HEK293T (cell line): ENCODE data around the gene ALK.

Experiments used
- CTCF ChIA-PET: fragments of 350-600 bp; formaldehyde crosslinking; extraction: SDS; loops from one replicate; lab custom pipeline; 2021; ENCODE audit warnings: antibody characterized with exemption, inconsistent platforms; lab: Yijun Ruan, JAX
- POLR2A ChIA-PET: fragments of 350-600 bp; formaldehyde crosslinking; extraction: SDS; loops from one replicate; lab custom pipeline; 2020; ENCODE audit warnings: antibody characterized with exemption, inconsistent platforms; lab: Yijun Ruan, JAX
- DNase-seq: peaks from one replicate; pipeline ENCODE4 v3.0.0; 2012; ENCODE audit warnings: mixed read lengths; ENCODE audit errors: extremely low spot score
- ARNT ChIP-seq: fragments of 450-650 bp; IDR thresholded peaks from 2 replicates; pipeline ENCODE4 v1.6.1; 2017; ENCODE audit warnings: mild to moderate bottlenecking
- BHLHE40 ChIP-seq: fragments of 450-650 bp; IDR thresholded peaks from 2 replicates; pipeline ENCODE4 v1.6.1; 2016; ENCODE audit warnings: mild to moderate bottlenecking, moderate library complexity, borderline replicate concordance
- CTBP1 ChIP-seq: fragments of 450-650 bp; IDR thresholded peaks from 2 replicates; pipeline ENCODE4 v1.6.1; 2016; ENCODE audit warnings: borderline replicate concordance
- ELF4 ChIP-seq: fragments of 450-650 bp; IDR thresholded peaks from 2 replicates; pipeline ENCODE4 v1.6.1; 2017; ENCODE audit warnings: antibody characterized with exemption
- FOXA1 ChIP-seq: fragments of 450-650 bp; IDR thresholded peaks from 2 replicates; pipeline ENCODE4 v1.6.1; 2016; ENCODE audit warnings: mild to moderate bottlenecking
- FOXK2 ChIP-seq: fragments of 450-650 bp; IDR thresholded peaks from 2 replicates; pipeline ENCODE4 v1.6.1; 2016; ENCODE audit warnings: mild to moderate bottlenecking
- FOXM1 ChIP-seq: fragments of 450-650 bp; IDR thresholded peaks from 2 replicates; pipeline ENCODE4 v1.6.1; 2017; ENCODE audit warnings: mild to moderate bottlenecking, borderline replicate concordance
- HDGF ChIP-seq: fragments of 450-650 bp; IDR thresholded peaks from 2 replicates; pipeline ENCODE4 v1.6.1; 2017; ENCODE audit warnings: antibody characterized with exemption, borderline replicate concordance
- L3MBTL2 ChIP-seq: fragments of 450-650 bp; conservative IDR thresholded peaks from 2 replicates; pipeline ENCODE4 v1.6.1; 2016; ENCODE audit warnings: mild to moderate bottlenecking
- LEF1 ChIP-seq: fragments of 450-650 bp; IDR thresholded peaks from 2 replicates; pipeline ENCODE4 v1.6.1; 2017; ENCODE audit warnings: mild to moderate bottlenecking, borderline replicate concordance
- NFRKB ChIP-seq: fragments of 450-650 bp; IDR thresholded peaks from 2 replicates; pipeline ENCODE4 v1.6.1; 2016; ENCODE audit warnings: mild to moderate bottlenecking, moderate library complexity
- SP1 ChIP-seq: fragments of 450-650 bp; IDR thresholded peaks from 2 replicates; pipeline ENCODE4 v1.6.1; 2017
- SUZ12 ChIP-seq: fragments of 450-650 bp; IDR thresholded peaks from 2 replicates; pipeline ENCODE4 v1.6.1; 2016; ENCODE audit warnings: mild to moderate bottlenecking
- TARDBP ChIP-seq: fragments of 450-650 bp; IDR thresholded peaks from 2 replicates; pipeline ENCODE4 v1.6.1; 2016
- ZNF384 ChIP-seq: fragments of 450-650 bp; IDR thresholded peaks from 2 replicates; pipeline ENCODE4 v1.6.1; 2016
- TF ChIP-seq, protein P1 (sequence below): fragments of 450-650 bp; IDR thresholded peaks from 2 replicates; pipeline ENCODE4 v1.6.1; 2016

ALK gene

DNA sequence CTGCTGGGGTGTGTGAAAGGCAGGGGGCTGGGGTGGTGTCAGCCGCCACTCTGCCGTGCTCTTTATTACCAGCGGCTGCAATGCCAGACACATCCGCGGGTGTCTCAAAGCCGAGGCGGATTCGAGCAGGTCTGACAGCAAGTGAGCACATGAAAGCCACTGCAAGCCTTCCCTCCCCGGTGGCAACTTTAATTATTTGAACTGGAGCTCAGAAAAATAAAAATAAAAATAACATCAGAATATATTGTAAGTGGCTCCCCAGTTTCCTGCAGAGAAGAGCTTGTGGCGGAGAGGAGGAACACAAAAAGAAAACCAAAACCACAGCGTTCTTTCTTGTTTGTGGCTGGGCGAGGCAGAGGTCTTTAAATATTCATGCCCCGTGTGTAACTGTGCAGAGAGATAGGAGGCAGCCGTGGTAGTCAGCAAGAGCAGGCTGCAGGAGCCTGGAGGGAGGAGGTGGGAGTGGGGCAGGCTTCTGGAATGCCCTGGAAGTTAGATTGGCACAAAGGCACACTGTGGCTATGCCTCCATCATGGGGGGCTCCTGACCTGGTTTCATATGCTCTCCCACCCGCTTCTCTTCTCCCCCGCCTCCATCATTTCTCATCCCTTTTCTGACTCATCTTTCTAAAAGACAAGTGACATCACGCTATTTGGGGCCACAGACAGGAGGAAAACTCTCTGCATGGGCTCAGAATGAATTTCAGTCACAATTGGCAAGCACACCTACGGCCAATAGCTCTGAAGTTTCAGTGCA lies 606.4 kb downstream of the ALK start:
- DNase-seq = peak; percentile 42
- TF ChIP-seq SUZ12 (no peak), FOXA1 (no peak), L3MBTL2 (no peak), TARDBP (no peak), HDGF (no peak), BHLHE40 (no peak), SP1 (no peak), FOXK2 (no peak), ELF4 (no peak), LEF1 (no peak), ZNF384 (no peak), FOXM1 (no peak), CTBP1 (no peak), NFRKB (no peak), ARNT (no peak)
- TF ChIP-seq, protein P1, sequence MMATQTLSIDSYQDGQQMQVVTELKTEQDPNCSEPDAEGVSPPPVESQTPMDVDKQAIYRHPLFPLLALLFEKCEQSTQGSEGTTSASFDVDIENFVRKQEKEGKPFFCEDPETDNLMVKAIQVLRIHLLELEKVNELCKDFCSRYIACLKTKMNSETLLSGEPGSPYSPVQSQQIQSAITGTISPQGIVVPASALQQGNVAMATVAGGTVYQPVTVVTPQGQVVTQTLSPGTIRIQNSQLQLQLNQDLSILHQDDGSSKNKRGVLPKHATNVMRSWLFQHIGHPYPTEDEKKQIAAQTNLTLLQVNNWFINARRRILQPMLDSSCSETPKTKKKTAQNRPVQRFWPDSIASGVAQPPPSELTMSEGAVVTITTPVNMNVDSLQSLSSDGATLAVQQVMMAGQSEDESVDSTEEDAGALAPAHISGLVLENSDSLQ = no peak
- ChIA-PET POLR2A (no interaction called here), CTCF (no interaction called here)

DNA sequence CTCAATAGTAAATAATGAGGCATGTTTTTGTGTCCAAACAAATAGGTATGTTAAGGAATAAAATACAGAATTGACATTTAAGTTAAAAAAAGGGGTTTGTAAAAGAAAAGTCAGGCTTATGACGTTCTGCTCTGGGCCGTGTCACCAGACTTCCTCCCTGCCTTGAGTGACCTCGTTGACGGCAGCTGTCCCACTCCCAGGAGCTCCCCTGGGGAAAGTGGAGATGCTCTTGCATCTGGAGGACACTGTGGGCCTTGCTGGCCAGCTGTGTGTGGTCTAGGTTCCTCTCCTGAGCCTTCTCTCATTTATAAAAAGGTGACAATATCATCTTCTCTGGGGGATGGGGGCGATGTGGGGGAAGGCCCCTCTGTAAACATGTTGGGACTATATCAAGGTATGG lies 609.9 kb downstream of the ALK start:
- CTCF ChIA-PET = interaction anchor here (0.8 kb wide), 1 partner anchor 246 kb away, joined by 4 read pairs; no protein-coding TSS in a partner anchor
- DNase-seq = no peak
- POLR2A ChIA-PET = no interaction called here
- TF ChIP-seq LEF1 (no peak), HDGF (no peak), CTBP1 (no peak), FOXK2 (no peak), FOXA1 (no peak), FOXM1 (no peak), TARDBP (no peak), SUZ12 (no peak)
- TF ChIP-seq, protein P1 = no peak

DNA sequence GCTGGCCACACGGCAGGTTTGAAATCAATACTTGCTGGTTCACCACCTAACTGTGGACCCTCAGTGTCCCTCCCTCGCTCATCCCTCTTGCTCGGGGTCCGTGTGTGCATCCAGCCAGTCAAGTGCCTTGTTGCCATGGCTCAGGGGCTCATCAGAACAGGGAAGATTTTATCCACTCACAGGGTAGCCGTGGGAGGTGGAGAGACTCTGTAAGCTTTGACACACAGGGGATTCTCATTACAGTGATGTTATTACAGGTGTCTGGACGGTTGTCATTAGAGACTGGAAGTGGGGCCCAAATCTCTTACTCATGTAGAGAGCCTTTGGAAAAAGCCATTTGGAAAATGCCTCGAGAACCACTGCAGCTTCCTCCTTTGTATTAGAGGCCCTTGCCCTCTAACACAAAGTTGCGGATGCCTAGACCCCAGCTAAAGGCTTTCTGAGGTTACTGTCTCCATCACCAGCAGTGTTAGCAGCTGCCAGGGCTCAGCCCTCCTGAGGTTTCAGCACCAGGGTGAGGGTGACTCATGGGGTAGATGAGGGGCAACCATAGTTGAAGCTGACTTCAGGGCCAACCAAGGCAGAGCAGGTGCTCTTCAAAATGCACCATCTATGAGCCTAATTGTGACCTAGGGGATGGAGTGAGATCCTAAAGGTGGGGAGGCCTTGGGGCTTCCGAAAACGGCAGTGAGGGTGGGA lies 610.6 kb downstream of the ALK start:
- POLR2A ChIA-PET = no interaction called here
- DNase-seq = no peak
- CTCF ChIA-PET = interaction anchor here (0.8 kb wide), 1 partner anchor 245 kb away, joined by 4 read pairs; no protein-coding TSS in a partner anchor
- TF ChIP-seq FOXM1 (no peak), CTBP1 (no peak), ELF4 (no peak), FOXK2 (no peak), TARDBP (no peak), NFRKB (no peak)

DNA sequence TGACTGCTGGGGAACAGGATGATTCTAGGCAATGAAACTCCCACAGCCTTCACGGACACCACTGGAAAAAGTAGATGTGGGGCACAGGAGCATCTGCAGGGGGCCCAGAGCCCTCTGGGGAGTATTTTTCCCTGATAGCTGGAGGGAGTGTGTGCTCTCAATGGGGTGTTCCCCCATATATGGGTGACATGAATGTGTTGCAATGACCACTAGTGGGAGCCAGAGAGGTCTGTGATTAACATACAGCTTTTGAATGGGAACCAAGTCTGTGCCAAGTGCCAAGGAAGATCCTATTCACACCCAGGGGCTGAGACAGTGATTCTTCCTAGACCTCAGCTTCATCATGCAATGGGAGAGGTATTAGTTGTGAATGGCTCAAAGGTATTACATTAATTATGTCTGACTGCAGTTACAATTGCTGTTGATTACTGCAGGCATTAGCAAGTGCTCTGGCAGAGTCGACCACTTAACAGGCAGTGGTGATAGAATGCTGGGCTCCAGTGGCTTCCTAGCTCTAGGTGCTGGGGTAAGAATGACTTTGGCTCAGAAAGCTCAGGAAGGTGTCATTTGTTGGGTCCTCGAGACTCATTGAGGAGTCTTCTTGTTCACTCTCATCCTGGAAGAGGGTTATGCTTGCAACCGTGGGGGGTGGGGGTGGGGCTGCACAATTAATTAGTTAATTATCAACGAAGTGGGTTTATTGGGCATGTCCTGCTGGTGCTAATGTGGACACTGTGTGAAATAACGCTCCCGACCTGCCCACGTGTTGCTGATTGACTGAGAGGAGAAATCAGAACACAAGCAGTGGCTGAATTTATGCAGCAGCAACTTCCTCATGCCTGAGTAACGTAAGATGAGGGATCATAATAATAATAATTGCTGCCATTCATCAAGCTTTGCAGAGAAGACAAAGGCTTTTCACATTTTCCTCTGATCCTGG lies 612.0 kb downstream of the ALK start:
- POLR2A ChIA-PET = interaction anchor here (0.6 kb wide), 1 partner anchor 132 kb away, joined by 5 read pairs; no protein-coding TSS in a partner anchor
- no peak for TF ChIP-seq NFRKB
- no peak for TF ChIP-seq FOXM1
- no peak for TF ChIP-seq L3MBTL2
- TF ChIP-seq ELF4 = no peak
- TF ChIP-seq FOXK2 = no peak
- no peak for TF ChIP-seq SUZ12
- TF ChIP-seq, protein P1 = no peak
- TF ChIP-seq LEF1 = no peak
- no peak for TF ChIP-seq ZNF384
- TF ChIP-seq FOXA1 = no peak
- TF ChIP-seq BHLHE40 = no peak
- peak; percentile 62 for DNase-seq
- CTCF ChIA-PET = interaction anchor here (0.6 to 1.4 kb wide), 15 partner anchors 9 to 415 kb away, joined by 3 to 7 read pairs (median 3); no protein-coding TSS in a partner anchor

DNA sequence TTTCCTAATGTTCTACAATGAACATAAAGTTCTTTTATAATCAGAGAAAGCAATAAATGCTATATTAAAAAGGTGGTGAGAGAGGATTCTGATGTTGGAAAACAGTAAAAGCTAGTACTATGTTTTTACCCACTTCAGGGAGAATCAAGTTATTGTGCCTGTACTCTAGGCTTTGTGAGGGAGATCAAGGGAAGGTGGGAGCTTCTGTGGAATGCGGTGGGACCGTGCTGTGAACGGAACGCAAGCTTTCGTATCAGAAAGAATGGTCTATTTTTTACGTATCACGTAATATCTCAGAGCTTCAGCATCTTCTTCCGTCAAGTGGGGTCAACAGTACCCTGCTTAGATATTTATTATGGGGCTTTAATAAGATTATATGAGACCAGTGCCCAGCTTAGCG lies 613.0 kb downstream of the ALK start:
- no peak for DNase-seq
- TF ChIP-seq SUZ12 (no peak), FOXK2 (no peak), L3MBTL2 (no peak), CTBP1 (no peak), HDGF (no peak), TARDBP (no peak), FOXM1 (no peak), FOXA1 (no peak), NFRKB (no peak), LEF1 (no peak), SP1 (no peak), ARNT (no peak), ZNF384 (no peak), ELF4 (no peak), BHLHE40 (no peak)
- TF ChIP-seq, protein P1 = no peak
- POLR2A ChIA-PET = no interaction called here
- CTCF ChIA-PET = interaction anchor here (0.7 to 1.4 kb wide), 9 partner anchors 10 to 764 kb away, joined by 3 to 7 read pairs (median 4); no protein-coding TSS in a partner anchor
